ENCODE data around the gene HTRA1. TPM values are rescaled to one million over a fixed set of nuclear protein-coding genes. Genes with fewer than 3 reads are reported as not detected.

The HTRA1 gene
- total and polyA plus RNA-seq, 10 donors = 18.3 to 63.7 (median 35.3) TPM

DNA sequence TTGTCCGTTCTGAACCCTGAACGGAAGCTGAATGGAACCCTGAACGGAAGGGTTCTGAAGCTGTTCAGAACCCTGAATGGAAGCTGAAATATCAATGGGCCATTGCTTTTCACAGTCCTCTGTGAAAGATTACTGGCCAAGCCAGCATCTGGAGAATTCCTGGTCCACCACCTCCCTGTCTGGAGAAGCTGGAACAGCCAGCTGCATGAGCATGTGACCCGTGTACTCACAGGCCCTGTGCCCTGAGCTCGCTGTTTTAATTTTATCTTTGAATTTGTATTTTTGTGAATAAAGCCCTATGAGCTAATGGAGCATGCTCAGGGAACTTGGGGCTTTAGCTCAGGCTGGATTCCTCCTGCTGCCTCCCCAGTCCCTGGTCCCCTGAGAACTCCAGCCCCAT lies 37.2 kb downstream of the HTRA1 start:
- TF ChIP-seq, protein P1, sequence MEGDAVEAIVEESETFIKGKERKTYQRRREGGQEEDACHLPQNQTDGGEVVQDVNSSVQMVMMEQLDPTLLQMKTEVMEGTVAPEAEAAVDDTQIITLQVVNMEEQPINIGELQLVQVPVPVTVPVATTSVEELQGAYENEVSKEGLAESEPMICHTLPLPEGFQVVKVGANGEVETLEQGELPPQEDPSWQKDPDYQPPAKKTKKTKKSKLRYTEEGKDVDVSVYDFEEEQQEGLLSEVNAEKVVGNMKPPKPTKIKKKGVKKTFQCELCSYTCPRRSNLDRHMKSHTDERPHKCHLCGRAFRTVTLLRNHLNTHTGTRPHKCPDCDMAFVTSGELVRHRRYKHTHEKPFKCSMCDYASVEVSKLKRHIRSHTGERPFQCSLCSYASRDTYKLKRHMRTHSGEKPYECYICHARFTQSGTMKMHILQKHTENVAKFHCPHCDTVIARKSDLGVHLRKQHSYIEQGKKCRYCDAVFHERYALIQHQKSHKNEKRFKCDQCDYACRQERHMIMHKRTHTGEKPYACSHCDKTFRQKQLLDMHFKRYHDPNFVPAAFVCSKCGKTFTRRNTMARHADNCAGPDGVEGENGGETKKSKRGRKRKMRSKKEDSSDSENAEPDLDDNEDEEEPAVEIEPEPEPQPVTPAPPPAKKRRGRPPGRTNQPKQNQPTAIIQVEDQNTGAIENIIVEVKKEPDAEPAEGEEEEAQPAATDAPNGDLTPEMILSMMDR (IDR thresholded peaks at IDR 0.05 in 8 of 11, conservative IDR thresholded peaks at IDR 0.05 in 3 of 11) = no peak
- TF ChIP-seq POLR2A (IDR thresholded peaks at IDR 0.05) (no peak), POLR2AphosphoS5 (IDR thresholded peaks at IDR 0.05) (no peak)
- peaks cover 0 to 12% (median 2%) of the 10 kb centered on the region in 6 donors for H3K4me1 ChIP-seq
- intact Hi-C loops (cut with DNase I; ENCODE audit: low total_unique reads) = no loop called here
- H3K27ac ChIP-seq = peak overlapping the region in 5 of 8 donors; percentile 8 to 49 (median 31)
- no peaks in the 10 kb centered on the region for H3K36me3 ChIP-seq
- peaks cover 0 to 19% (median 0%) of the 10 kb centered on the region in 7 donors for H3K27me3 ChIP-seq (replicated peaks in 1 of 7)
- H3K9me3 ChIP-seq = no peaks in the 10 kb centered on the region
- no peak overlapping the region for H3K4me3 ChIP-seq
- no peak for DNase-seq
- 81 to 88% (median 85%) methylated on average over 5 of the region's 5 CpGs for WGBS, 5 donors

- H3K9me3 ChIP-seq = no peaks in the 10 kb centered on the region
- H3K4me1 ChIP-seq = peaks cover 0 to 12% (median 2%) of the 10 kb centered on the region in 6 donors
- no peaks in the 10 kb centered on the region for H3K36me3 ChIP-seq
- H3K27ac ChIP-seq = peak overlapping the region in 5 of 8 donors; percentile 8 to 49 (median 31)
- no peak overlapping the region for H3K4me3 ChIP-seq
- DNase-seq = peak; percentile 49
- peaks cover 0 to 16% (median 0%) of the 10 kb centered on the region in 7 donors for H3K27me3 ChIP-seq (replicated peaks in 1 of 7)
- 76 to 83% (median 79%) methylated on average over 8 of the region's 8 CpGs for WGBS, 5 donors
- intact Hi-C loops (cut with DNase I; ENCODE audit: low total_unique reads) = no loop called here
- TF ChIP-seq, protein P1 (IDR thresholded peaks at IDR 0.05 in 8 of 11, conservative IDR thresholded peaks at IDR 0.05 in 3 of 11) = no peak
- TF ChIP-seq POLR2AphosphoS5 (IDR thresholded peaks at IDR 0.05) = no peak
- TF ChIP-seq POLR2A (IDR thresholded peaks at IDR 0.05) = no peak
Observed at GRCh38 chr10:122499012-122499411, 37.7 kb downstream of the HTRA1 start.

DNA sequence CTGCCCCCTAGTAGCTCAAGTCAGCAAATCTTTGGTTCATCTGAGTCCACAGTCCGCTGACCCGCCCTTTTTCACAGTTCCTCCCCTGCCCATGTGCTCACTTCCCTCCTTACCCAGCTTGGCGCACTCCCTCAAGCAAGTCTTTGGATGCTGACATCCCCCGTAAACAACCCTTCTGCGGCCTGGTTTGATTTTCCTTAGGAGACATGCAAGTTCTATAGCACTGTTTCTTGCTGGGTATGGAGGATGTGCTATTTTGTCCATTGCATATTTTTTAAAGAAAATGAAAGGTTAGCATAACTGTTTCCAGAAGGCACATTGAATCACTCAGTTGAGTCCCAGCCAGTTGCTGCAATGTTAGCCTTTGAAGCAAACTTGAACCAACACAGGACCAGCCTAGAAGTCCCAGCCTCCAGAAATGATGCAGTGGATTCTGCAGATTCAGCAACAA lies 38.2 kb downstream of the HTRA1 start:
- peak overlapping the region in 3 of 8 donors; percentile 11 to 49 (median 20) for H3K27ac ChIP-seq
- intact Hi-C loops (cut with DNase I; ENCODE audit: low total_unique reads) = no loop called here
- whole genome bisulfite sequencing, 5 donors = 59 to 68% (median 62%) methylated on average over 5 of the region's 5 CpGs

DNA sequence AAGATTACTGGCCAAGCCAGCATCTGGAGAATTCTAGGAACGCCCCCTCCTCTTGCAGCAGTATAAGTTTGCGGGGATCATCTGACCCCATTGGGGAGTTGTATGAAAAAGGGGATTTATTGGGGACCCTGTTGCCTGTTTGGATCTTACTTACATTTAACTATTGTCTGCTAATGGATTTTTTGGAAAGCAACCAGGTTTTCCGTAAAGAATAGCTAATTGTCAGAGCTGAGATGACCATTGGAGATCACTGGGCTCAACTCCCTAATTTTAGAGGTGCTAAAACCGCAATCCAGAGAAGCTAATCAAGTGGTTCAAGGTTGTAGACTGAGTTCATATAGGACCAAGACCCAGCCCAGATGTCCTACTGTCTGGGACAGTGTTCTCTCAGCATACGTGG lies 38.8 kb downstream of the HTRA1 start:
- H3K36me3 ChIP-seq = no peaks in the 10 kb centered on the region
- no peak for DNase-seq
- H3K27ac ChIP-seq = peak overlapping the region in 2 of 8 donors; percentile 3 to 11
- WGBS, 5 donors = 70 to 76% (median 76%) methylated on average over 5 of the region's 5 CpGs
- TF ChIP-seq POLR2A (IDR thresholded peaks at IDR 0.05) (no peak), POLR2AphosphoS5 (IDR thresholded peaks at IDR 0.05) (no peak)
- TF ChIP-seq, protein P1 (IDR thresholded peaks at IDR 0.05 in 8 of 11, conservative IDR thresholded peaks at IDR 0.05 in 3 of 11) = no peak
- no peak overlapping the region for H3K4me3 ChIP-seq
- H3K27me3 ChIP-seq (replicated peaks in 1 of 7) = peaks cover 0 to 5% (median 0%) of the 10 kb centered on the region in 7 donors
- H3K9me3 ChIP-seq = no peaks in the 10 kb centered on the region
- peaks cover 0 to 13% (median 2%) of the 10 kb centered on the region in 6 donors for H3K4me1 ChIP-seq
- intact Hi-C loops (cut with DNase I; ENCODE audit: low total_unique reads) = no loop called here

More for the DNA sequence above, 38.2 kb downstream of the HTRA1 start:
- no peaks in the 10 kb centered on the region for H3K9me3 ChIP-seq
- H3K4me3 ChIP-seq = no peak overlapping the region
- TF ChIP-seq POLR2A (IDR thresholded peaks at IDR 0.05) (no peak), POLR2AphosphoS5 (IDR thresholded peaks at IDR 0.05) (no peak)
- TF ChIP-seq, protein P1 (IDR thresholded peaks at IDR 0.05 in 8 of 11, conservative IDR thresholded peaks at IDR 0.05 in 3 of 11) = no peak
- peaks cover 0 to 11% (median 0%) of the 10 kb centered on the region in 7 donors for H3K27me3 ChIP-seq (replicated peaks in 1 of 7)
- peaks cover 0 to 12% (median 2%) of the 10 kb centered on the region in 6 donors for H3K4me1 ChIP-seq
- no peaks in the 10 kb centered on the region for H3K36me3 ChIP-seq
- DNase-seq = peak; percentile 47
